ENCODE measurements around the gene TRIP13.

The TRIP13 gene

DNA sequence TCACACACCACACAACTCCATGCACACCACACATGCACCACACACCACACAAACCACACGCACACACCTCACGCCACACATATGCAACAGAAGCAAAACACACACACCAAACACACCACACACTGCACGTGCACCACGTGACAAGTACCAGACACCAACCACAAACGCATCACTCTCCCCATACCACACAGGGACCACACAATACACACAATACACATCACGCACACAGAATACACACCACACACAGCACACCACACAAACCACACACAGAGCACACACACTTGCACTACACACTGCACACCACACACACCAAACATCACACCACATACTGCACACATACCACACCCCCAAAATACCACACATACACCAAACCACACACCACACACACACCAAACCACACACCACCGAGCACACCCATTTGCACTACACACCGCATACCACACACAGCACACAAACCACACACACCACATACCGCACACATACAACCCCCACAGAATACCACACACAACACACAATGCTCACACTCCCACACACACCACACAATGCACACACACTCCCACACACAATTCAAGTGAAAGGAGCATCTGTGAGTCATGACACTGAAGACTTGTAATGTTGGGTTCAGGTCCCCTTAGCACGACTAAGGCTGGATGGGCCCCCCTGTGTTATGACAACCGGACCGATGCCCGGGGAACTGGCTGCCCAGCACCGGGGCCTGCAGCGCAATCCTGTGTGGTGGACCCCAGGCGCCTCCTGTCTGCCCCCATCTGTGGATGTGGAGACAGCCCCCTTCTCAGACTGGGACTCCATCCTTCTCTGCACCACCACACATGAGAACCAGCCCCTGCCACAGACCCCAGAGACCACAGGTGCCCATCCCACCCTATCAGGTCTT is 35.9 kb upstream of the TRIP13 start:
- Histone ChIP-seq H3K9me3 (no peaks in the 10 kb centered on the region), H3K27me3 (peaks cover 8% of the 10 kb centered on the region), H3K4me1 (peaks cover 5% of the 10 kb centered on the region; the same call in 1 of the 2 replicates), H3K4me3 (ENCODE audit: low read depth, low read length) (no peak overlapping the region), H3K36me3 (no peaks in the 10 kb centered on the region; the same call in 1 of the 2 replicates)
- DNase-seq: peak; percentile 11
- TF ChIP-seq, protein P1, sequence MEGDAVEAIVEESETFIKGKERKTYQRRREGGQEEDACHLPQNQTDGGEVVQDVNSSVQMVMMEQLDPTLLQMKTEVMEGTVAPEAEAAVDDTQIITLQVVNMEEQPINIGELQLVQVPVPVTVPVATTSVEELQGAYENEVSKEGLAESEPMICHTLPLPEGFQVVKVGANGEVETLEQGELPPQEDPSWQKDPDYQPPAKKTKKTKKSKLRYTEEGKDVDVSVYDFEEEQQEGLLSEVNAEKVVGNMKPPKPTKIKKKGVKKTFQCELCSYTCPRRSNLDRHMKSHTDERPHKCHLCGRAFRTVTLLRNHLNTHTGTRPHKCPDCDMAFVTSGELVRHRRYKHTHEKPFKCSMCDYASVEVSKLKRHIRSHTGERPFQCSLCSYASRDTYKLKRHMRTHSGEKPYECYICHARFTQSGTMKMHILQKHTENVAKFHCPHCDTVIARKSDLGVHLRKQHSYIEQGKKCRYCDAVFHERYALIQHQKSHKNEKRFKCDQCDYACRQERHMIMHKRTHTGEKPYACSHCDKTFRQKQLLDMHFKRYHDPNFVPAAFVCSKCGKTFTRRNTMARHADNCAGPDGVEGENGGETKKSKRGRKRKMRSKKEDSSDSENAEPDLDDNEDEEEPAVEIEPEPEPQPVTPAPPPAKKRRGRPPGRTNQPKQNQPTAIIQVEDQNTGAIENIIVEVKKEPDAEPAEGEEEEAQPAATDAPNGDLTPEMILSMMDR (IDR thresholded peaks at IDR 0.05; ENCODE audit: low read depth, low read length): no peak

DNA sequence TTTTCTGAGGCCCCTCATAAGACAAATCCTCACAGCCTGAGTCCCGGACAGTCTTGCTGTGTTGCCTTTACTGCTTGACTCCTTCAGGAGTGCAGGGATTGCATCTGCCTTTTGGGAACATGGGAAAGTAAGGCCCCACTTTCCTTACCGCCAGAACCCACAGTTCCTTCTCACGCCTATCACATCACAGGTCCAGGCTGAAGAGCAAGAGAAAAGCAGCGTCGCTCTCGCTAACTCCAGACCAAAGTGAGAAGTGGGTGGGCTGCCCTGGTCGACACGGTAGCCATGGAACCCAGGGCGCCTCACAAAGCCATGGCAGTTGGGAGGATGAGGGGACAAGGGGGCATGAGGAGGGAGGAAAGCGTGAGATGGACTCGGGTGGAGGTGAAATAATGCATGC is 34.0 kb upstream of the TRIP13 start:
- no peak overlapping the region for H3K4me3 ChIP-seq (ENCODE audit: low read depth, low read length)
- H3K36me3 ChIP-seq: peaks cover 15% of the 10 kb centered on the region
- DNase-seq: no peak
- H3K27me3 ChIP-seq: no peaks in the 10 kb centered on the region
- TF ChIP-seq, protein P1 (IDR thresholded peaks at IDR 0.05; ENCODE audit: low read depth, low read length): no peak
- H3K9me3 ChIP-seq: no peaks in the 10 kb centered on the region
- peaks cover 8% of the 10 kb centered on the region; the same call in 1 of the 2 replicates for H3K4me1 ChIP-seq

DNA sequence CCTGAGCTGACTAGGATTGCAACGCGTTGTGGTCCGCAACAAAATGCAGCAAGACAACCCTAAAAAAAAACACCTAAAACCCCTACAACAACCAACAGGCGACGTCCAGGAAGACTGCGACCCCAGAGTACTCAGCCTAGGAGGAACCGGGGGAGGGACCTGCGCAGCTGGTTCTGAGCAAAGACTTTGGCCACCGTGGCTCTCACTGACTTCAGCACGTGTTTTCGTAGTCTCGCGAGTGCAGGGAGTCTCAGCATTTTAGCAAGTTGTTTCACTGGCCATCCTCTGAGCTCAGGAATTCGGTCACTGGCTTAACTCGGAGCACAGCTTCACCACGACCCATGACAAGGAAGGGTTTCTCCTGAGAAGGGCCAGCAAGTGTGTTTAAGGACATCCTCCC is 33.3 kb upstream of the TRIP13 start:
- no peaks in the 10 kb centered on the region for H3K27me3 ChIP-seq
- H3K4me3 ChIP-seq (ENCODE audit: low read depth, low read length): no peak overlapping the region
- DNase-seq: no peak
- TF ChIP-seq, protein P1 (IDR thresholded peaks at IDR 0.05; ENCODE audit: low read depth, low read length): no peak
- H3K4me1 ChIP-seq: peaks cover 8% of the 10 kb centered on the region; the same call in 1 of the 2 replicates
- H3K36me3 ChIP-seq: peaks cover 21% of the 10 kb centered on the region
- H3K9me3 ChIP-seq: no peaks in the 10 kb centered on the region

DNA sequence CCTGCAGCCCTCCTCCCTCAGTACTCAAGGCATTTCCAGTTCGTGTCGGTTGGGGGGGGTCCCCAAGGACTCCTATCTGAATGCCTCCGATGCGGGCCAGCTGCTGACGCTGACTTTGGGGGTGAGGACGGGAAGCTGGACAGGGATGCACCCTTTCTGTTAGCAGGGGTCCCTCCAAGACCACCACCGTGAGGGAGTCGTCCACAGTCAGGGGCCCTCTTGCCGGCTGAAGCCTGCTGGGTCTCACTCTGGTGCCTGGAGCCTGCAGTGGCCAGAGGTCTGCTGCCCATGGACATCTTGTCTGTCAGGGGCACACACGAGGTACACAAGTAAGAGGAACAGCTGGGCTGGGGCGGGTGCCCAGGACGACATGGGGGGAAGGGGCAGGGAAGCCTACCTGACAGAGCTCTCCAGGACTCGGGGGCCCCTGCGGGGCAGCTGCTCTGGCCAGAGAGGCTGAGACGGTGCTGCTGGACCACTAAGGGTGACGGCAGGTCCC is 32.8 kb upstream of the TRIP13 start:
- Histone ChIP-seq H3K36me3 (peaks cover 26% of the 10 kb centered on the region), H3K9me3 (no peaks in the 10 kb centered on the region), H3K4me3 (ENCODE audit: low read depth, low read length) (no peak overlapping the region), H3K4me1 (peaks cover 8% of the 10 kb centered on the region; the same call in 1 of the 2 replicates), H3K27me3 (no peaks in the 10 kb centered on the region)
- TF ChIP-seq, protein P1 (IDR thresholded peaks at IDR 0.05; ENCODE audit: low read depth, low read length): no peak
- DNase-seq: no peak

DNA sequence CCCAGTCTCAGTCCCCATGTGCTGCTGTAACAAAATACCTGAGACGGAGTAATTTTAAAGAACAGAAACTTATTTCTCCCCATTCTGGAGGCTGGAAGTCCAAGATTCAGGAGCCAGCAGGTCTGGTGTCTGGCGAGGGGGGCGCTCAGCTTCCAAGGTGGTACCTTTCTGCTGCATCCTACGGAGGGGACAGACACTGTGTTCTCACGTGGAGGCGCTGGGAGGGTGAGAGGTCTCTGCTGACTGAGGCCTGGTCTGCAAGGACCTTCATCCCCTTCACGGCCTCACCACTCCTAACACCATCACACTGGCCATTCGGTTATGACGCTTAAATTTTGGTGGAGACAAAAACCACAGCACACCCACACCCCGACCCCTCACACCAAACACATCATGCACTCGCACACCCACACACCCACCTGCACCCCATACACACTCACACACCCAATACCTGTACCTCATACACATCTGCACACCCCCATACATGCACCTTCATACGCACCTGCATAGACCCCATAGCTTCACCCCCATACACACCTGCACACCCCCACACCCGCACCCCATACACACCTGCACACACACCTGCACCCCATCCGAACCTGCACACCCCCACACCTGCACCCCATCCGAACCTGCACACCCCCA is 32.1 kb upstream of the TRIP13 start:
- TF ChIP-seq, protein P1 (IDR thresholded peaks at IDR 0.05; ENCODE audit: low read depth, low read length): no peak
- H3K4me1 ChIP-seq: peaks cover 8% of the 10 kb centered on the region; the same call in 1 of the 2 replicates
- H3K27me3 ChIP-seq: no peaks in the 10 kb centered on the region
- no peak overlapping the region for H3K4me3 ChIP-seq (ENCODE audit: low read depth, low read length)
- no peaks in the 10 kb centered on the region for H3K9me3 ChIP-seq
- DNase-seq: no peak
- peaks cover 34% of the 10 kb centered on the region for H3K36me3 ChIP-seq

Data from BE2C (cell line).